Measurements from ENCODE around the gene MET. TPM values are rescaled to one million over a fixed set of nuclear protein-coding genes. Genes with fewer than 3 reads are reported as not detected.

The MET gene
- total RNA-seq, 1 experiment from 2014 or later, result 5.0 TPM

GRCh38 chr7:116629051-116629463 is 42.9 kb upstream of the MET start:
- H3K79me1 ChIP-seq (ENCODE audit: insufficient read depth, low read depth, low read length, poor library complexity, severe bottlenecking), result no peaks in the 10 kb centered on the region
- Mint-ChIP-seq H3K4me1 (peaks cover 4 to 5% of the 10 kb centered on the region in 2 experiments; a peak in 3 of 4 replicates), H3K27ac (no peak overlapping the region), H3K36me3 (ENCODE audit: insufficient read depth in 1 of 3, low read depth in 3 of 3) (no peaks in the 10 kb centered on the region), H3K27me3 (ENCODE audit: low read depth) (peaks cover 4% of the 10 kb centered on the region), H3K9me3 (no peaks in the 10 kb centered on the region), H3K4me3 (no peak overlapping the region)
- H3K27me3 ChIP-seq (ENCODE audit: insufficient read depth, low read length), result no peaks in the 10 kb centered on the region
- no peak overlapping the region for H4K5ac ChIP-seq (ENCODE audit: insufficient read length, low read depth, low read length)
- no peak overlapping the region for H3K4ac ChIP-seq (ENCODE audit: low read depth, low read length)
- H3K23ac ChIP-seq (ENCODE audit: insufficient read length, low read depth, low read length), result no peak overlapping the region
- no peak overlapping the region for H4K8ac ChIP-seq (replicated peaks; ENCODE audit: insufficient read length, low read depth, low read length)
- no peak overlapping the region for H2BK20ac ChIP-seq (ENCODE audit: low read depth, low read length, poor library complexity, severe bottlenecking)
- H2BK15ac ChIP-seq (ENCODE audit: low read depth, low read length), result no peak overlapping the region
- no peak overlapping the region for H2AK5ac ChIP-seq (ENCODE audit: insufficient read length, low read length)
- H3K4me2 ChIP-seq (ENCODE audit: insufficient read depth, insufficient read length, low read length), result no peak overlapping the region
- H2BK120ac ChIP-seq (ENCODE audit: low read depth, low read length, poor library complexity, severe bottlenecking), result no peak overlapping the region
- H3K9me3 ChIP-seq (ENCODE audit: control insufficient read depth, low read depth, low read length), result no peaks in the 10 kb centered on the region
- no peak overlapping the region for H3K9ac ChIP-seq (ENCODE audit: extremely low read depth, insufficient read length, low read length)
- H2AFZ ChIP-seq (ENCODE audit: low read length), result no peak overlapping the region
- no peak for TF ChIP-seq CTCF (conservative IDR thresholded peaks at IDR 0.05)
- no peaks in the 10 kb centered on the region for H3K4me1 ChIP-seq (ENCODE audit: insufficient read depth, low read length)
- H2BK12ac ChIP-seq (ENCODE audit: insufficient read length, low read depth, low read length), result no peak overlapping the region
- H3K79me2 ChIP-seq (ENCODE audit: insufficient read depth, low read length), result no peaks in the 10 kb centered on the region
- no peak overlapping the region for H3K56ac ChIP-seq (ENCODE audit: insufficient read length, low read depth, low read length)
- H4K20me1 ChIP-seq (ENCODE audit: control insufficient read depth, insufficient read depth, insufficient read length), result no peaks in the 10 kb centered on the region
- H3K14ac ChIP-seq (ENCODE audit: insufficient read depth, low read length), result no peak overlapping the region
- no peak overlapping the region for H3T11ph ChIP-seq (ENCODE audit: low read length)
- no peak overlapping the region for H3K27ac ChIP-seq (ENCODE audit: insufficient read length, low read depth, low read length)
- no peak overlapping the region for H4K91ac ChIP-seq (ENCODE audit: insufficient read length, low read depth, low read length)
- no peaks in the 10 kb centered on the region for H3K23me2 ChIP-seq (ENCODE audit: insufficient read length, low read depth, low read length, poor library complexity, severe bottlenecking)
- WGBS (ENCODE audit: extremely low coverage, insufficient read length, low lambda C conversion rate), result no CpG with 5 or more reads among the region's 3 CpGs
- H3K18ac ChIP-seq (ENCODE audit: insufficient read length, low read depth, low read length), result no peak overlapping the region
- no peak for DNase-seq
- no peak overlapping the region for H2BK5ac ChIP-seq (ENCODE audit: insufficient read length, low read length)

Data from H9 (cell line).